KMS-11 (cell line): ENCODE data around the gene ERICH6B.
"Not testable (repeated sequence)": the region's sequence is repeated elsewhere in the genome, so short reads cannot be mapped to it uniquely, and the experiment has no call there.

ENCODE experiments used
- H2AFZ ChIP-seq: fragments of 200-600 bp; sonication (generic); 2 replicates; pipeline ENCODE4 v1.6.1; 2016; ENCODE audit warnings: antibody characterized with exemption, mixed run types, low read depth
- H3K27ac ChIP-seq: fragments of 200-600 bp; sonication (generic); 2 replicates; pipeline ENCODE4 v1.6.1; 2016; ENCODE audit warnings: mild to moderate bottlenecking, mixed run types
- H3K27me3 ChIP-seq: fragments of 200-600 bp; sonication (generic); 2 replicates; pipeline ENCODE4 v1.6.1; 2017; ENCODE audit warnings: mild to moderate bottlenecking, low read depth, mixed run types, moderate library complexity; ENCODE audit not compliant: insufficient read depth
- H3K36me3 ChIP-seq: fragments of 200-600 bp; sonication (generic); 2 replicates; pipeline ENCODE4 v1.6.1; 2017; ENCODE audit warnings: mild to moderate bottlenecking, mixed run types; ENCODE audit not compliant: insufficient read depth
- H3K4me1 ChIP-seq: fragments of 200-600 bp; sonication (generic); 2 replicates; pipeline ENCODE4 v1.6.1; 2016; ENCODE audit warnings: mild to moderate bottlenecking, low read depth, mixed run types; ENCODE audit not compliant: poor library complexity, severe bottlenecking
- H3K4me2 ChIP-seq: fragments of 200-600 bp; sonication (generic); 2 replicates; pipeline ENCODE4 v1.7.0; 2016; ENCODE audit warnings: mild to moderate bottlenecking, mixed run types
- H3K4me3 ChIP-seq: fragments of 200-600 bp; sonication (generic); IDR thresholded peaks from 2 replicates; pipeline ENCODE4 v1.6.1; 2017; ENCODE audit warnings: low read depth, low read length, mixed read lengths; ENCODE audit not compliant: insufficient read depth
- H3K79me2 ChIP-seq: fragments of 200-600 bp; sonication (generic); 2 replicates; pipeline ENCODE4 v1.6.1; 2016; ENCODE audit warnings: low read depth, mixed run types; ENCODE audit not compliant: insufficient read depth
- H3K9ac ChIP-seq: fragments of 200-600 bp; sonication (generic); 2 replicates; pipeline ENCODE4 v1.6.1; 2016; ENCODE audit warnings: mild to moderate bottlenecking, mixed run types
- H4K20me1 ChIP-seq: fragments of 200-600 bp; sonication (generic); 2 replicates; pipeline ENCODE4 v1.6.1; 2016; ENCODE audit warnings: mild to moderate bottlenecking, mixed run types; ENCODE audit not compliant: insufficient read depth
- CTCF ChIP-seq: fragments of 200-600 bp; sonication (generic); conservative IDR thresholded peaks from 2 replicates; pipeline ENCODE4 v1.6.1; 2017; ENCODE audit warnings: low read depth, mild to moderate bottlenecking, antibody characterized with exemption, low read length, moderate library complexity, mixed read lengths

ERICH6B gene

DNA sequence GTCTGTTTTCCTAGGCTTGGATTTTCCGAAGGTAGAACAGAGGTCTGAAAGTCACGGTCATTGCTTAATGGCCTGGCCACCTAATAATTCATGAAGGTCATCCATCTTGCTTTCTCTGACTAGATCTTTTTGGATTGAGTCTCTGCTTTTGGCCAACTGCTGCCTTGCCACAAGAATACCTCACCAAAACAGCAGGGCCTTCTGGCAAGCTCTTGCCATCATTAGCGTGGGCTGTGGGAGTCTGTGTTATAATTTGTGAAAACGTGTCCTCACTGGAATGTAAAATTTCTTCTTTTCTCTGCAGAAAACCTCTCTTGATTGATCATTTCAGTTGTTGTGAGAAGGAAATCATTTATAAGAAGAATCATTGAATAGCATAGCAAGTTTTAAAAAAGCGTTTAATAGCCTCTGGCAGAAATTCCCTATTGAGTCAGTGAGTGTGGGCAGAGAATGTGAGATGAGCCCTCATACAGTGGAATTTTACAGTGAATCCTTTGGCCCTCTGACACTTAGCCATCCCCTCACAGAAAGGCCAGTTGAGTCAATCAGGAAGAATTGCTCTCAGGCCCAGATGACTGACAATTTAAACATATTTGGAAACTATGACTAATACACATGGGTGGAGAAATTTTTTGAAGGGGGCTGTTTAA lies 43.2 kb upstream of the ERICH6B start:
- Histone ChIP-seq H3K4me2 (no peak overlapping the region), H3K9ac (no peak overlapping the region), H3K36me3 (no peaks in the 10 kb centered on the region), H3K4me3 (no peak overlapping the region), H3K4me1 (no peaks in the 10 kb centered on the region), H3K79me2 (no peaks in the 10 kb centered on the region), H3K27ac (no peak overlapping the region), H4K20me1 (no peaks in the 10 kb centered on the region), H3K27me3 (no peaks in the 10 kb centered on the region), H2AFZ (no peak overlapping the region)
- TF ChIP-seq CTCF = no peak

DNA sequence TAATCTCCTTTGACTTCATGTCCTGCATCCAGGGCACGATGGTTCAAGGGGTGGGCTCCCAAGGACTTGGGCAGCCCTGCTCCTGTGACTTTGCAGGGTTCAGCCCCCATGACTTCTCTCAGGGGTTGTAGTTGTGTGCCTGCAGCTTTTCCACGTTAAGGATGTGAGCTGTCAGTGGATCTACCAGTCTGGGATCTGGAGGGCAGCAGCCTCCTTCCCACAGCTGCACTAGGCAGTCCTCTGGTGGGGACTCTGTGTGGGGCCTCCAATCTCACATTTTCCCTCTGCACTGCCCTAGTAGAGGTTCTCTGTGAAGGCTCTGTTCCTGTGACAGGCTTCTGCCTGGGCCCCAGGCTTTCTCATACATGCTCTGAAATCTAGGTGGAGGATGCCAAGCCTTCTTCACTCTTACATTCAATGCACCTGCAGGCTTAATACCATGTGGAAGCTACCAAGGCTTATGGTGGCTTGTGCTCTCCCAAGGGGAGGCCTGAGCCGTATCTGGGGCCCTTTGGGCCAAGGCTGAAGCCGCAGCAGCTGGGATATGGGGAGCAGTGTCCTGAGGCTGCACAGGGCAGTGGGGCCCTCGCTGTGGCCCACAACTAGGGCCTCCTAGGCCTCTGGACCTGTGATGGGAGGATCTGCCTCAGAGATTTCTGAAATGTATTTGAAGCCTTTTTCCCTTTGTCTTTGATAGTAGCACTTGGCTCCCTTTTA lies 39.3 kb upstream of the ERICH6B start:
- H3K4me3 ChIP-seq = no peak overlapping the region
- no peak overlapping the region for H2AFZ ChIP-seq
- no peaks in the 10 kb centered on the region for H3K27me3 ChIP-seq
- H3K36me3 ChIP-seq = no peaks in the 10 kb centered on the region
- no peak for TF ChIP-seq CTCF
- no peaks in the 10 kb centered on the region for H3K4me1 ChIP-seq
- H3K4me2 ChIP-seq = no peak overlapping the region
- H3K27ac ChIP-seq = no peak overlapping the region
- H3K79me2 ChIP-seq = no peaks in the 10 kb centered on the region
- no peaks in the 10 kb centered on the region for H4K20me1 ChIP-seq
- H3K9ac ChIP-seq = no peak overlapping the region

DNA sequence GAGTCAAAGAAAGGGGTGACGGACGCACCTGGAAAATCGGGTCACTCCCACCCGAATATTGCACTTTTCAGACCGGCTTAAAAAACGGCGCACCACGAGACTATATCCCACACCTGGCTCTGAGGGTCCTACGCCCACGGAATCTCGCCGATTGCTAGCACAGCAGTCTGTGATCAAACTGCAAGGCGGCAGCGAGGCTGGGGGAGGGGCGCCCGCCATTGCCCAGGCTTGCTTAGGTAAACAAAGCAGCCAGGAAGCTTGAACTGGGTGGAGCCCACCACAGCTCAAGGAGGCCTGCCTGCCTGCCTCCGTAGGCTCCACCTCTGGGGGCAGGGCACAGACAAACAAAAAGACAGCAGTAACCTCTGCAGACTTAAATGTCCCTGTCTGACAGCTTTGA lies 29.7 kb upstream of the ERICH6B start:
- not testable (repeated sequence) for H3K4me1 ChIP-seq, H3K9ac ChIP-seq, H4K20me1 ChIP-seq, H3K4me3 ChIP-seq, H3K27ac ChIP-seq, H3K4me2 ChIP-seq, H3K36me3 ChIP-seq, H3K79me2 ChIP-seq, H2AFZ ChIP-seq, H3K27me3 ChIP-seq

DNA sequence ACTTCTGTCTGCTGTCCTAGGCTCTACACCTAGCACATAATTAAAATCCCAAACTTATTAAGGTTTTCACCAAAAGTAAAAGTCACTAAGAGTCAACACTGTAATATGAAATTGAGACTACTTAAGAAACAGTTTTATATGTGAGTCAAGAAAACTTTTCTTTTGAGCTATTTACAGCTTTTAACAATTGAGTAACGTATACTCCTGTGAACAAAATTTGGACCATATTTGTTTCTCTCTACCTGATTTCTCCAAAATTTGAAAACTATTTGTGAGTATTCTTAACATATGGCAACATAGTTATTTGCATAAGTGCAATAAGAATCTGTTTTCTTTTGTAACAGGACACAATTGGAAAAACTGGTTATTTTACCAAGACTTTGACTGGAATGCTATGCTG lies 26.6 kb upstream of the ERICH6B start:
- H3K4me3 ChIP-seq, H4K20me1 ChIP-seq, H3K36me3 ChIP-seq, H2AFZ ChIP-seq, H3K27me3 ChIP-seq, H3K4me2 ChIP-seq, H3K79me2 ChIP-seq, H3K4me1 ChIP-seq, H3K9ac ChIP-seq, H3K27ac ChIP-seq: not testable (repeated sequence)

- H2AFZ ChIP-seq, H3K27me3 ChIP-seq, H3K4me1 ChIP-seq, H3K9ac ChIP-seq, H3K79me2 ChIP-seq, H3K4me2 ChIP-seq, H3K27ac ChIP-seq, H4K20me1 ChIP-seq, H3K36me3 ChIP-seq, H3K4me3 ChIP-seq: not testable (repeated sequence)
These were observed 19.8 kb upstream of the ERICH6B start for GRCh38 chr13:45635291-45635690.

DNA sequence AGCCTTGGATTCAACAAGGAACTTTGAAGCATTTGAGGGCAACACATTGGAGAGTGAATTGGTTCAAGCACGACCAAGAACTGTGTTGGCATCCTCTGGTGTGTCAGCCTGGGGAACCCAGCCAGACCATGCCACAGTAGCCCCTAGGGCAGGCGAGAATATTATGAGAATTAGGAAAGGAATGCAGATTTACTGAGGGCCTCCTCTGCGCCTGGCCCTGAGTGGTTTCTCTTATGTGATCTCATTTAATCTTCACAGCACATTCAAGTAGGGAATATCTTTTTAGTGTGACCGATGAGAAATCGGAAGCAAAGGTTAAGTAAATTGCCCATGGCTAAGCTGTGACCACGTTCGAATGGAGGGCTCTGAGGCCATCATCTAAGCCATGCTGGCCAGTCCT lies 15.3 kb upstream of the ERICH6B start:
- Histone ChIP-seq H3K9ac (no peak overlapping the region), H2AFZ (no peak overlapping the region), H4K20me1 (no peaks in the 10 kb centered on the region), H3K4me2 (no peak overlapping the region), H3K36me3 (no peaks in the 10 kb centered on the region), H3K4me3 (no peak overlapping the region), H3K4me1 (no peaks in the 10 kb centered on the region), H3K79me2 (no peaks in the 10 kb centered on the region), H3K27me3 (no peaks in the 10 kb centered on the region), H3K27ac (no peak overlapping the region)
- TF ChIP-seq CTCF = no peak
